EL (cell line): ENCODE measurements around the gene SLC25A38.
"Not testable (repeated sequence)": the region's sequence is repeated elsewhere in the genome, so short reads cannot be mapped to it uniquely, and the experiment has no call there.

Experiments
- DNase-seq: peaks from one replicate; pipeline ENCODE4 v3.0.0-alpha.2; 2016

SLC25A38 gene, protein sequence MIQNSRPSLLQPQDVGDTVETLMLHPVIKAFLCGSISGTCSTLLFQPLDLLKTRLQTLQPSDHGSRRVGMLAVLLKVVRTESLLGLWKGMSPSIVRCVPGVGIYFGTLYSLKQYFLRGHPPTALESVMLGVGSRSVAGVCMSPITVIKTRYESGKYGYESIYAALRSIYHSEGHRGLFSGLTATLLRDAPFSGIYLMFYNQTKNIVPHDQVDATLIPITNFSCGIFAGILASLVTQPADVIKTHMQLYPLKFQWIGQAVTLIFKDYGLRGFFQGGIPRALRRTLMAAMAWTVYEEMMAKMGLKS

DNA sequence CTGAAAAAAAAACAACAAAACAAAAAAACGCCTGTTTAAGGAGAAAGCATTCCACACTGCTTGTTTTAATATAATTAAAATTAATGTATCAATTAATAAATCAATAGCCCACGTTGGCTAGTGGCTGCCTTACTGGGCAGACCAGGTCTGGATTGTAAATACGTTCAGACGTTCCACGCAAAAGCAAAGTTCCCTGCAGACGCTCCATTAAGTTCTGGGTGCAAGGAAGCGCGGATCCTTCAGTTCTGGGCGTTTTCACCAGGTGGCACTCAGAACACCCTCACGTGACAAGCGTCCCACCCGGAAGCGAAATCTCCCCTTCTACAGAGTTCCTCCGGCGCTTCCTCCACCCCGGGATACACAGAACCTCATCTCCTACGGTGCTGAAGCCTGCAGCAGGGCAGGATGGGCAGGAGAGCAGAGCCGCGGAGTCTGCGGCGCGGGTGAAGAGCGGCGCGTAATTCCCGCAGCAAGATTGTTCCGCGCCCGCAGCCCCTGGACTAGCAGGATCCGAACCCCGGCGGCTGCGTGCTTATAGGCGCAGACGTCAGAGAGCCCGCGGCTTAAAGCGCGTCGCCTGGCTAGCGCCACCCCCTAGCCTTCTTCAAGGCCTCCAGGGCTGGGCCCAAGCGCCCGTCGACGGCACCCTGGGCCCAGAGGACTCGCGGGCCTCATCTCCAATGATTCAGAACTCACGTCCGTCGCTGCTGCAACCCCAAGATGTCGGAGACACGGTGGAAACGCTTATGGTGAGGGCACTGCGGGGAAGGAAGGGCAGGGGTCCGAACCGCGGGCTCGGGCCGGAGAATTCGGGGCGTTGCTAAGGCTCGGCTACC, at the start of gene SLC25A38:
Gene SLC25A38, plus strand, starts transcription at position 326 of the 836 bp plus-strand sequence. Its CDS starts 355 bp downstream, at position 681.
- peak; percentile 85 for DNase-seq

DNA sequence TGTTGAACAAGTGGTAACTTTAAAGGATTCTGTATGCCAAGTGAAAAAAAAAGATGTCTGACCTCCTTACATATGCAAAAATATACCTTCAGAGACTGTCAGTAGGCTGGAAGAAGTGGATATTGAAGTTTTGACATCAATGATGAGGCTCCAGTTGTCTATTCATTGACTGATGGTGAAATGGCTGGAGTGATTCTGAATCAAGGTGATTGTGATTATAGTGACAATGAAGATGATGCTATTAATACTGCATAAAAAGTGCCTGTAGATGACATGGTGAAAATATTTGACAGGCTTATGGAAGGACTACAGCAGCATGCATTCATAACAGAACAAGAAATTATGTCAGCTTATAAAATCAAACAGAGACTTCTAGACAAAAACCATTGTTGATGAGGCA, 49.6 kb upstream of the SLC25A38 start:
- no peak for DNase-seq

DNA sequence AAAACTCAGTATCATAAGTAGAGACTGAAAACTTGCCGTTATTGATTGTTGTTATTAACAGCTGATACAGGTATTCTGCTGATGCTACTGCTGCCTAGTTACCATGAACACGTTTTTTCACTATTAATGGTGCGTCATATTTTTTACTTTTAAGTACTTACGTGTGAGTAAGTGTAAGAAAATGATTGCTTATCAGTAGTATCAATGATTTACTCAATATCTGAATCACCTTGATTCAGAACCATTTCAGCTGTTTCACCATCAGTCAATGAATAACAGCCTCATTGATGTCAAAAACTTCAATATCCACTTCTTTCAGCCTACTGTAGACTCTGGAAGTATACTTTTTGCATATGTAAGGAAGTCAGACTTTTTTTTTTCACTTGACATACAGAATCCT, 49.0 kb upstream of the SLC25A38 start:
- DNase-seq = no peak

DNA sequence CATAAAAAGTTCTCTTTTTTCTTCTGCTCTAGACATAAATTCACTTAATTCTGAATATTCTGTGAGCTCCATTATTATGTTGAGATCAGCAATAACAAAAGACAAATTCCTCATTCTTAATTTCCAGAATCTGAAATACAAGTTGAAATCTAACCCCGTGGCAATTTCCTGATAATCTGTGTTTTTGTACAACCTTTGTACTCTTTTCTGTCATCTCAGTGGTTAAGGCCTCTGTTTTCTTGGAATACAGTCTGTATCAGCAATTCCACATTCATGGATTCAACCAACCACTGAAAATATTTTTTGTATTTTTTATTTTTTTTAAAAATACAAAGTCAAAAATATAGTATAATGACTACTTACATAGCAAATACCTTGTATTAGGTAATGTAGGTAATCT, 45.0 kb upstream of the SLC25A38 start:
- DNase-seq = no peak

DNA sequence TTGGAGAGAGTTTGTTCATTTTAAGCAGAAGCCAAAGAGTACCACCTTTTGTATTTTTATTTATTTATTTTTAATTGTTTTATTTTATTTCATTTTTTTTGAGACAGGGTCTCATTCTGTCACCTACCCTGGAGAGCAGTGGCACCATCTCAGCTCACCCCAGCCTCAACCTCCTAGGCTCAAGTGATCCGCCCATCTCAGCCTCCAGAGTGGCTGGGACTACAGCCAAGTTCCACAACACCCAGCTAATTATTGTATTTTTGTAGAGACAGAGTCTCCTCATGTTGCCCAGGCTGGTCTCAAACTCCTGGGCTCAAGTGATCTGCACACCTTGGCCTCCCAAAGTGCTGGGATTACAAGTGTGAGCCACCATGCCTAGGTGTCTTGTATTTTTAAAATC, 44.1 kb upstream of the SLC25A38 start:
- DNase-seq = no peak

DNA sequence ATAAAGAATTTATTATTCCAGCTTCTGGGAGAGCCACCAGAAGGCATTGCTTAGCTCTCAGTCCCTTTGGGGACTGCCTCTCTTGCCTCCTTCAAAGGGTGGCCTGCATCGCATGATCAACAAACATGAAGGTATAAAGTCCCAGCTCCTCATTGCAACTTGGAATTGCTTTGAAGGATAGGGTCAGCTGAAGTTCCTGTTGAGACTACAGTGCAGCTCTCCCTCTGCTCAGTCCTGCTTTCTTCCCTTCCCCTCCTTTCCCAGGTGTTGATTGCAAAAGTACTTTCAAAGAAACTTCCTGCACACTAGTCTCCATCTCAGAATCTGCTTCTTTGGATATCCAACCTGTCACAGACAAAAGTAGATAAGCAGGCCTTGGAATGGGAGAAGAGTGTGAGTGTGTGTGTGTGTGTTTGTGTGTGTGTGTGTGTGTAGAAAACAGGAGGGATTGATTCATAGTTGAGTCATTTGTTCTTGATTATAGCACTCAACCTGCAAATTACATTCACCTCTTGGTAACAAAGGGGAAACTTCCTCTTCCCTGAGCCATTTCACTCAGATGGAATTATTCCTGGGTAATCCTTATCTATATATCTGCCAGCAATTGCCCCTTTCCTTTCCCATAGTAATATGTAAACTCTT, 40.0 kb upstream of the SLC25A38 start:
- DNase-seq = no peak

DNA sequence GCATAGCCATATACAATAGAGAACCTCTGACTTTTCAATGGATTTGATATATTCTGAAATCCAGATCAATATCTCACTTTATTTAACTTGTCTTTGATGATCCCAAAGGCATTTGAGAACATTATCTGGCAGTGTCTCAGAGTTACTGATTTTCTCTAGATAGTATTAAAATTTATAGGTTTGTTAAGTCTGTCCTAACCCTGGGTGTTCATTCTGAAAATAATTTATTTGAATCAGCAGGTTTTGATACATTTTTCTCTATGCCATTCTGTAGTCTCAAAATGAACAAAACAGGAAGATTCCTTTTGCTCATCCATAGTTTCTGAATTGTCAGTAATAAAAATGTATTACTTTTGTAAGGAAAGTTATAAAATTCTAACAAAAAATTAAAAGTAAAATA, 39.4 kb upstream of the SLC25A38 start:
- no peak for DNase-seq

DNA sequence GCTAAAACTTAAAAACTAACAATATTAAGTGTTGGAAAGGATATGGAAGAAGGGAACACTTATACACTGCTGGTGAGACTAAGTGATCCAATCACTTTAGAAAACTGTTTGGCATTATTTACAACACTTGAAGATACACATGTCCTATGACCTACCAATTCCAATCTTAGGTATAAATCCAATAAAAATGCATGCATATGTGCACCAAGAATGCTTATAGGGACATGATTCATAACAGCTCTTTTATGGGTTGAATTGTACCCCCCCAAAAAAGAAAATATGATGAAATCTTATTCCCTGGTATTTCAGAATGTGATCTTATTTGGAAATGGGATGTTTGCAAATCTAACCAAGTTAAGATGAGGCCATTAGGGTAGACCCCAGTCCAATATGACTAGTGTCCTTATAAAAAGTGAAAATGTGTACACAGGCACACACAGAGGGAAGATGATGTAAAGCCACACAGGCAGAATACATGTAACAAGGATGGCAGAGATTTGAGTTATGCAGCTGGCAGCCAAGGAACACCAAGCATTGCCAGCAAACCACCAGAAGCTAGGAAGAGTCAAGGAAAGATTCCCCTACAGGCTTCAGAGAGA, 38.3 kb upstream of the SLC25A38 start:
- DNase-seq = peak; percentile 3

DNA sequence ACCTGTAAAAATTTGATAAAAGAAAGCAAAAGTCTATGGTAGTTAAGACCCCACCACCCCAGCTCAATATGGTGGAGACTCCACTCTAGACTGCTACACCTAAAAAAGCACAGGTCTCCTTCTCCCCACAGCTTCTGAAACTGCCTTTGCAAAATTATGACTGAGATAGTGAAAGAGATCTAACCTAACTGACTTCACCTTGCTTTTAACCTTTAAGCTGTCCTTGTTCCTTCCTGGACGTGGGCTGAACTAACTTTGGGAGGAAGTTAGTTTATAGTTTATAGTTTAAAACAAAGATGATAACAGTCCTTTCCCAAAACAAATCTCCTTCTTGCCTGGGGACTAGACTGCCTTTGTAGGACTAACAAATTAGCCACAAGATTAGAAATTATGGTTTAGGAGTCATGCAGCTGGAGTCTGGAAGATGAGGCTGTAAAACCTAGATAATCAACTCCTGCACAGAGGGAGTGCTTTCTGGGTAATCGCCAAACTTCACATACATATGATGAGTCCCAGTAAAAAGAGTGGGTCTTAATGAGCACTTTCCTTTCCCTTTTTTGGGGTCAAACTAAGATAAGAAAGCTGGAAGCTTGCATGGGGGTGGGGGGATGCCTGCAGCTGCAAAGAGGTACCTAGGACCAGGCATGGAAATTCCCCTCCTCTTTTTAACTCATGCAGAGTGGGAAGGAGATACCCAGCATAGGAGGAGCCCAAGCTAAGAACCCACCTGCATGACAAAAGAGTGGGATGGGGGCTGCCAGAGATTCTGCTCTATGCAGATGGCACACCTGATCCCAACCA, 36.2 kb upstream of the SLC25A38 start:
- no peak for DNase-seq

DNA sequence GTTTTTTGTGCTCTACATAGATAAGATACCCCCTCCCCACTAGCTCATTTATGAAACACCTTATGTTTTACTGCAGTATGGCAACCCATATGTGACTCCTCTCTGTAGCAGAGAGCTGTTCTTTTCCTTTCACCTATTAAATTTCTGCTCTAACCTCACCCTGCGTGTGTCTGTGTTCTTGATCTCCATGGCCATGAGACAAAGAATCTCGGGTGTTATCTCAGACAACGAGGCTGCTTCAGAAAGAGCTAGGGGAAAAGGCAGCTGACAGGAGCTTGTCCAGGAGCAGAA, 35.6 kb upstream of the SLC25A38 start:
- no peak for DNase-seq

DNA sequence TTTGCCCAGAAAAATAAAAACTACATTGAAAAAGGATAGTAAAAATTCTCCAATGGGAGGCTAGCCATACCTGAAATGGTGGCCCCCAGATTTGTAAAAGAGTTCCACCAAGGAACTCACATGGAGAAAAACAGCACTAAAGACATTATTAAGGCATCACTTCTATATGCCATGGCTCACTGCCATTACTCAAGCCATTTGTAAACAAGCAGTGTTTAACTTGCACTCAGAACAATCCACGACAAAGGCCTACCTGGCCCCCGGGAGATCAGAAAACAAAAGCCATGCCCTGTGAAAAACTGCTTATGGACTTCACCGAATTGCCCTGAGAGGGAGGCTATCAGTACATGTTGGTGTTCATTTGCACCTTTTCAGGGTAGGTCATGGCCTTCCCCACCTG, 34.1 kb upstream of the SLC25A38 start:
- DNase-seq = no peak

DNA sequence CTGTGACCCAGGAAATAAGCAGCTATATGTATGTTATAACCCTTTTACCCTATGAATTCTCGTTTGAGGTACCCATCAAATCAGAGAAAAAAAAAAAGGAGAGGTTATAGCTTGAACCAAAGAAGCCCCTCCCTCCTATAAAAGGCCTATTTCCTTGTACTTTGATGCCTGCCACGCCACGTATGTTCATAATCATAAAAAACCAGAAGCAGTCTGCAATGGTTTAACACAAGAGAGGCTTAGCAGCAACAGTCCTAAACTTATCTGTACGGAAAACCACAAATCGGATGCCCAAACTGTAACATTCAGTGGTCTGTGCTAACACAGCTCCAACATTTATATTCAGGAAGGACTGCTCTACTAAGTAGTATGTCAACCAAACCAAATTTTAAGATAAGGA, 32.5 kb upstream of the SLC25A38 start:
- no peak for DNase-seq

DNA sequence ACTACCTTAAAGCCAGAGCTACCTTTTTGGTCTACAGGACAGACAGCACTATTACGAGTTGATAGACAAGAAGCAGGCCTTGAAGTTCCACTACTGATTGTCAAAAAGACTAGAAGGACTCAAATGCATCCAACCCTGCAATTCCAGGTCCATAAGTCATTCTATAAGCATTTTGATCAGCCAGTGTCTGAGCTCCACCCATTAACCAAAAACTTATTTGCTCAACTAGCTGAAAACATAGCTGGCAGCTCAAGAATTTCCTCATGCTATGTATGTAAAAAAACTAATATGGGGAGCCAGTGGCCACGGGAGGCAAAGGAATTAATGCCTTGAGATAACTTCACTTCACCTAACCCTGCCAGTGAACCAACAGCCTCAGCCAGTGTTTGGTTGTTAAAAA, 32.0 kb upstream of the SLC25A38 start:
- not testable (repeated sequence) for DNase-seq

DNA sequence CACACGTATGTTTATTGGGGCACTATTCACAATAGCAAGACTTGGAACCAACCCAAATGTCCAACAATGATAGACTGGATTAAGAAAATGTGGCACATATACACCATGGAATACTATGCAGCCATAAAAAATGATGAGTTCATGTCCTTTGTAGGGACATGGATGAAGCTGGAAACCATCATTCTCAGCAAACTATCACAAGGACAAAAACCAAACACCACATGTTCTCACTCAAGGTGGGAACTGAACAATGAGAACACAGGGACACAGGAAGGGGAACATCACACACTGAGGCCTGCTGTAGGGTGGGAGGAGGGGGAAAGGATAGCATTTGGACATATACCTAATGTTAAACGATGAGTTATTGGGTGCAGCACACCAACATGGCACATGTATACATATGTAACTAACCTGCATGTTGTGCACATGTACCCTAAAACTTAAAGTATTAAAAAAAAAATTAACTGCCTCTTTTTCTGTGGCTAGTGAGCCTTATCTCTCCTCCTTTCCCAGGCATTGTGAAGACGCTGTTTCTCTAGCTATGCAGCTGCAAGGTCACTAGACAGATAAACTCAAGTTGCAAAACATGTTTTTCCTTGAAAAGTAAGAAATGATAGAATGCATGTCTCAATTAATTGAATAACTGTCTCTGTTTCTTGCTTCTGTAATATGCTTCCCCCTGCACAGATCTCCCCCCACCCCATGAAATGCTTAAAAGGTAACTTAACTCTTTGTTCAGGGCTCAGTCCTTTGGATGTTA, 29.8 kb upstream of the SLC25A38 start:
- not testable (repeated sequence) for DNase-seq

DNA sequence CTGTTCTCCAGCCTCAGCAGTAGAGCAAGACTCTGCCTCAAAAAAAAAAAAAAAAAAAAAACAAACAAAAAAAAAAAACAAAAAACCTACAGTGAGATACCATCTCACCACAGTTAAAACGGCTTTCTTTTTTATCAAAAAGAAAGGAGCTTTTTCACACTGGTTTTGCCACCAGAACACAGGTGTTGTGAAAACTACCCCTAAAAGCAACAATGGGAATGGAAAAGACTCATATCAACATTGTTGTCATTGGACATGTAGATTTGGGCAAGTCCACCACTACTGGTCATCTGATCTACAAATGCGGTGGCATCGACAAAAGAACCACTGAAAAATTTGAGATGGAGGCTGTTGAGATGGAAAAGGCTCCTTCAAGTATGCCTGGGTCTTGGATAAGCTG, 24.8 kb upstream of the SLC25A38 start:
- no peak for DNase-seq

DNA sequence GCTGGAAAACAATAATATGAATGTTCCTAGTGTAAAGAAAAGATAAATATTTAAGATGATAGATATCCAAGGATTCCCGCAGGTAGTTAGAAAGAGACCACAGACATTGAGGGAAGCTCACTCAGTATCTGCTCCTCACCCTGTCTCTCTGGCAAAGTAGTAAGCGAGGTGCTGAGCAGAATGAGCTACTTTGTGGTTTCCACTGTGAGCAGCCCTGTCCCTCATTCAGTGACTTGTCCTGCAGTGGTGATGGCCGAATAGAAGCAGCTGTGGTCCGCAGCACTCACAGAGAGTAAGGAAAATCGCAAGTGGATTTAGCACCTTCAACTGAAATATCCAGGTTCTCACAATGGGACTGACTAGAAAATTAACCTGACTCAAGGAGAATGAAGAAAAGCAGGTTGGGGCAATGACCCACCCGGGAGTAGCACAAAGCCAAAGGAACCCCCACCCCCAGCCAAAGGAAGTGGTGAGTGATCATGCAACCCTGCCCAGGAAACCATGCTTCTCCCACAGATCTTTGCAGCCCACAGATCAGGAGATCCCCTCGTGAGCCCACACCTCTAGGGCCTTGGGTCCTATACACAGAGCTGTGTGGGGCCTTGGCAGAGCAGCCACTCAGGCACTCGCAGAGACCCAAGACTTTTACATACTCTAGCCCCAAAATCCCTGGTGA, 21.8 kb upstream of the SLC25A38 start:
- no peak for DNase-seq

DNA sequence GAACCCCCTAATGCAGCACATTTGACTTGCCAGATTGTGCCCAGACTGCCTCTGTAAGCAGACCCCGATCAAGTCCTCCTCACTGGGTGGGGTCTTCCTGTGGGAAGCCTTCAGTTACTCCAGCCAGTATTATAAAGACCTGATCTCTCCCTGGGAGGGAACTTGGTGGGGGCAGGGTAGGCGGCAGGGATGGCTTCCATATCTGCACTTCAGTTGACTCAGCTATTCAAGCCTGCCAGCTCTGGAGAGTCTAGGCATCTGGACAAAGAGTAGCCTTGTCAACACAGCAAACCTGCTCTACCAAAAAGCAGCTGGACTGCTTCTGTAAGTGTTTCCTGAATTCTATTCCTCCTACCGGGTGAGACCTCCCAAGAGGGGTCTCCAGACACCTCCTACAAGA, 21.0 kb upstream of the SLC25A38 start:
- no peak for DNase-seq

DNA sequence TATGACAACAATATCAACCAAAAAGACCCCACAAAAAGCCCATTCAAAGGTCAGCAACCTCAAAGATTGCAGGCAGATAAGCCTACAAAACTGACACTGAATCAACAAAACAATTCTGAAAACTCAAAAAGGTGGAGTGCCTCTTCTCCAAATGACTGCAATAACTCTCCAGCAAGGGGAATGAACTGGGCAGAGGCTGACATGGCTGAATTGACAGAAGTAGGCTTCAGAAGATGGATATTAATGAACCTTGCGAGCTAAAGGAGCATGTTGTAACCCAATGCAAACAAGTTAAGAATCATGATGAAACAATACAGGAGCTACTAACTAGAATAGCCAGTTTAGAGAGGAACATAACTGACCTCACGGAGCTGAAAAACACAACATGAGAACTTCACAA, 20.4 kb upstream of the SLC25A38 start:
- no peak for DNase-seq

DNA sequence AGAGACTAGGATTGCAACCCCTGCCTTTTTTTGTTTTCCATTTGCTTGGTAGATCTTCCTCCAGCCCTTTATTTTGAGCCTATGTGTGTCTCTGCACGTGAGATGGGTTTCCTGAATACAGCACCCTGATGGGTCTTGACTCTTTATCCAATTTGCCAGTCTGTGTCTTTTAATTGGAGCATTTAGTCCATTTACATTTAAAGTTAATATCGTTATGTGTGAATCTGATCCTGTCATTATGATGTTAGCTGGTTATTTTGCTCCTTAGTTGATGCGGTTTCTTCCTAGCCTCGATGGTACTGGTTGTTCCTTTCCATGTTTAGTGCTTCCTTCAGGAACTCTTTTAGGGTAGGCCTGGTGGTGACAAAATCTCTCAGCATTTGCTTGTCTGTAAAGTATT, 12.7 kb upstream of the SLC25A38 start:
- DNase-seq = not testable (repeated sequence)

DNA sequence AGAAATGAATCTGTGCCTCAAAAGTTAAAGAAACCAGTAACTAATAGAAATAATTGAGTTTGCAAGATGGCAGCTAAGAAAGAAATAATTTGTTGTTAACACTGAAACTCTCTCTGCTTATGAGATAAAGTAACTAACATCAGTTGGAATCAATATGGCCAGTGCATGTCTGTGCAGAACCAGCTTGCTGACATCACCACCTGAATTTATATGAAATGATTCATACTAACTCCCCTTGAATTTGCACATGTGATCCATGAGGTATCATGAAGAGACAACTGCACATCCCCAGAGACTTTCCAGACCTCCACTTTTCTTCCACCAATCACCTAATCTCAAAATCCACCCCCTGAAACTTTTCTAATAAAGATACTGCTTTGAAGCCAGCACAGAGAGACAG, 10.3 kb upstream of the SLC25A38 start:
- DNase-seq = no peak

DNA sequence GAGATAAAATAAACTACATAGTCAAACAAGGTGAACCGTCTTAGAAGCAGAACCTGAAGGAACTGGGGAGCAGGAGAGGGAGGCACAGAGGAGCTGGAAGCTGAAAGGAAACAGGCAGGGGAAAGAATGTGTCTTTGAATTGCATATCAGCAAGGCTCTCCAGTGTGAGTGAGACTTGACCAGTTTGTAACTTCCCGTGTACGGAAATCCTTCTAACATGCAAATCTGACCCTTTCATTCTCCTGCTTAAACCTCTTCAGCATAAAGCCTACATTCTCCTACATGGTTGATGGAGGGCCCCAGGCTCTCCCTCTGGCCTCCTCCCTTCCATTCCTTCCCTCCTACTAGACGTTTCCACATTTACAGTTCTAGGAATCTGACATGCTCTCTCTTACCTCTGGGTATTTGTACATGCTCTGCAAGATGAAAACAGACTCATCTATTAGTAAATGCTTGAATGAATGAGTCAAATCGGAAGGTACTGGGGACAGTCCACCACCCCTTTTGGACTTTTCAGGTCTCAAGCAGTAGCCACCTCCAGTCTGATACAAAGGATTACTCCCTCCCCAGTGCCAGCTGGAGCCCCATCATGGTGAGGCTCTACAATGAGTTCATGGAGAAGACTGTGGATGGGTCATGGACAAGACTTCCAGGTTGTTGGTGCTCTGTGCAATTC, 6.1 kb upstream of the SLC25A38 start:
- no peak for DNase-seq
